NCI-H2107 treated with DMSO at 0.1 percent for 48 hours (cell line): ENCODE results near the gene AHRR.
A peak's percentile ranks its signal among the peaks of the same experiment; 100 is the strongest.
"Not testable (repeated sequence)": the region's sequence is repeated elsewhere in the genome, so short reads cannot be mapped to it uniquely, and the experiment has no call there.

Experiments used
- DNase-seq: peaks from one replicate; lab custom pipeline; 2025; ENCODE audit not compliant: unreplicated experiment; lab: John Stamatoyannopoulos, UW

Gene AHRR

GRCh38 chr5:407051-407450 lies 85.5 kb downstream of the AHRR start:
- DNase-seq = no peak

GRCh38 chr5:407801-408268 lies 86.3 kb downstream of the AHRR start:
- DNase-seq = no peak

- DNase-seq = no peak
Observed at GRCh38 chr5:410911-411517, 89.5 kb downstream of the AHRR start.

- no peak for DNase-seq
Observed at GRCh38 chr5:411728-412127, 90.2 kb downstream of the AHRR start.

- DNase-seq = not testable (repeated sequence)
Observed at GRCh38 chr5:414991-415927, 93.7 kb downstream of the AHRR start.

GRCh38 chr5:415928-416635 lies 94.6 kb downstream of the AHRR start:
- DNase-seq = no peak

GRCh38 chr5:416636-416960 lies 95.1 kb downstream of the AHRR start:
- DNase-seq = no peak

- DNase-seq = no peak
Observed at GRCh38 chr5:417301-418161, 96.0 kb downstream of the AHRR start.

GRCh38 chr5:418162-419121 lies 96.9 kb downstream of the AHRR start:
- no peak for DNase-seq

- no peak for DNase-seq
Observed at GRCh38 chr5:419970-420369, 98.5 kb downstream of the AHRR start.

- no peak for DNase-seq
Observed at GRCh38 chr5:420632-421286, 99.2 kb downstream of the AHRR start.

GRCh38 chr5:421287-421880 lies 99.9 kb downstream of the AHRR start:
- DNase-seq = no peak

- DNase-seq = no peak
Observed at GRCh38 chr5:421901-422300, 100.4 kb downstream of the AHRR start.

- DNase-seq = no peak
Observed at GRCh38 chr5:422323-423232, 101.1 kb downstream of the AHRR start.

GRCh38 chr5:423233-423565 lies 101.7 kb downstream of the AHRR start:
- DNase-seq = peak; percentile 11

- no peak for DNase-seq
Observed at GRCh38 chr5:423626-424261, 102.2 kb downstream of the AHRR start.

GRCh38 chr5:424301-425110 lies 103.0 kb downstream of the AHRR start:
- DNase-seq = no peak
